Osteocyte (in vitro differentiated cells): ENCODE results near the gene SYCE1. TPM values are rescaled to one million over a fixed set of nuclear protein-coding genes. Genes with fewer than 3 reads are reported as not detected.

ENCODE experiments used
- DNase-seq: peaks from one replicate; pipeline ENCODE4 v3.0.0; 2021; ENCODE audit warnings: mixed read lengths; ENCODE audit not compliant: unreplicated experiment; ENCODE audit errors: extremely low spot score
- H3K27ac Mint-ChIP-seq: one replicate; pipeline ENCODE4 v1.8.0; 2021; ENCODE audit warnings: mild to moderate bottlenecking, mixed read lengths; ENCODE audit not compliant: unreplicated experiment
- H3K27me3 Mint-ChIP-seq: one replicate; pipeline ENCODE4 v1.8.0; 2021; ENCODE audit warnings: mixed read lengths; ENCODE audit not compliant: unreplicated experiment
- H3K36me3 Mint-ChIP-seq: one replicate; pipeline ENCODE4 v1.8.0; 2021; ENCODE audit warnings: mixed read lengths; ENCODE audit not compliant: unreplicated experiment
- H3K4me1 Mint-ChIP-seq: one replicate; pipeline ENCODE4 v1.8.0; 2021; ENCODE audit warnings: mixed read lengths; ENCODE audit not compliant: unreplicated experiment
- H3K4me3 Mint-ChIP-seq: one replicate; pipeline ENCODE4 v1.8.0; 2021; ENCODE audit warnings: mild to moderate bottlenecking, moderate library complexity, mixed read lengths; ENCODE audit not compliant: unreplicated experiment
- H3K9me3 Mint-ChIP-seq: one replicate; pipeline ENCODE4 v1.8.0; 2021; ENCODE audit warnings: mixed read lengths; ENCODE audit not compliant: unreplicated experiment
- long read RNA-seq: library from polyadenylated mRNA; unstranded; transcript quantifications from one replicate; pipeline ENCODE4 v2.0.0, GENCODE V29; 2021
- total RNA-seq: library from RNA; stranded (reverse); gene quantifications from 2 replicates; pipeline ENCODE4 v1.2.1, GENCODE V29; 2021
- TF ChIP-seq, protein P1 (sequence below): fragments of 200-600 bp; sonication (generic); IDR thresholded peaks from 2 replicates; pipeline ENCODE4 v1.5.0; 2021; ENCODE audit warnings: antibody characterized with exemption, mild to moderate bottlenecking, moderate library complexity

SYCE1 gene, protein sequence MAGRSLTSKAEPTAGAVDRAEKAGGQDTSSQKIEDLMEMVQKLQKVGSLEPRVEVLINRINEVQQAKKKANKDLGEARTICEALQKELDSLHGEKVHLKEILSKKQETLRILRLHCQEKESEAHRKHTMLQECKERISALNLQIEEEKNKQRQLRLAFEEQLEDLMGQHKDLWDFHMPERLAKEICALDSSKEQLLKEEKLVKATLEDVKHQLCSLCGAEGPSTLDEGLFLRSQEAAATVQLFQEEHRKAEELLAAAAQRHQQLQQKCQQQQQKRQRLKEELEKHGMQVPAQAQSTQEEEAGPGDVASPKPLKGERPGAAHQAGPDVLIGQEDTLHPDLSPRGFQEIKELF
- total RNA-seq, result not detected in 2 replicates
- long read RNA-seq, result 0 reads

DNA sequence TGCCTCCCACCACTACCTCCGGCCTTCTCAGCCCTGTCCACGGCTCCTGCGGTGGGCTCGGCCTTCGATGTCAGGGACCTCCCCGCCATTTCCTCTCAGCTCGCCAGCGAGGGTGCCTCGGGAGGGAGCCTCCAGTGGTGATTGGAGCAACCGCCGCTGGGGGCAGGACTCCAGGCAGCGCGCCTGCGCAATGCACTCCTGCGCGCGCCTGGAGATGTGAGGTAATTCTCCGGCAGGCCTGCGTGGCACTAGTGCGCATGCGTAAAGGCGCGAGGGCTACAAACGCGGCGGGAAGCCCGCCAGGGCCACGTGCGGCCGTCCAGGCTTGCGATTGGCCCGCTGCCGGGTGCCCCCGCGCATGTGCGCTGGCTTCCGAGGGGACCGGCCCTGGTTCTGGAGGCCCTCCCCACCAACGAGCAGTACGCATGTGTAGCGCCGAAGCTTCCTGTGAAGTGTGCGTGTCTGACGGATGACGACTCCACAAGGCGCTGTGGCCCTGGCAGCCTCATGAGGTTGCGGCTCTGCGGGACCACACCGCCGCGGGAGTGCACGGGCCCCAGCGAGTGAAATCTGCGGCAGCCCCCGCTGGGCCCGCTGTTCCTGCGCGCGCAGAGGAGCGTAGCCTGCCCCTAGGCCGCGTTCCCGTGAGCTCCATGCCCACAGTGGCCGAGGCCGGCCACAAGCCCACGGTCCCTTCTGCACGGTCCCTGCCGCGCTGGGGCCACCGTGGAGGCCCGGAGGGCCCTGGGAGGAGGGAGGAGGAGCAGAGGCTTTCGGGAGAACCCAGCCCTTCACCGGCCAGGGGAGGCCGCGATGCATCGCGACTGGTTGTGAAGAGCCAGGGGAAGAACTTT is at the start of gene SYCE1:
Gene SYCE1 (minus strand): TSS at position 143 of the 854 bp plus-strand sequence. CDS start 54 bp downstream, at position 89.
- TF ChIP-seq, protein P1, sequence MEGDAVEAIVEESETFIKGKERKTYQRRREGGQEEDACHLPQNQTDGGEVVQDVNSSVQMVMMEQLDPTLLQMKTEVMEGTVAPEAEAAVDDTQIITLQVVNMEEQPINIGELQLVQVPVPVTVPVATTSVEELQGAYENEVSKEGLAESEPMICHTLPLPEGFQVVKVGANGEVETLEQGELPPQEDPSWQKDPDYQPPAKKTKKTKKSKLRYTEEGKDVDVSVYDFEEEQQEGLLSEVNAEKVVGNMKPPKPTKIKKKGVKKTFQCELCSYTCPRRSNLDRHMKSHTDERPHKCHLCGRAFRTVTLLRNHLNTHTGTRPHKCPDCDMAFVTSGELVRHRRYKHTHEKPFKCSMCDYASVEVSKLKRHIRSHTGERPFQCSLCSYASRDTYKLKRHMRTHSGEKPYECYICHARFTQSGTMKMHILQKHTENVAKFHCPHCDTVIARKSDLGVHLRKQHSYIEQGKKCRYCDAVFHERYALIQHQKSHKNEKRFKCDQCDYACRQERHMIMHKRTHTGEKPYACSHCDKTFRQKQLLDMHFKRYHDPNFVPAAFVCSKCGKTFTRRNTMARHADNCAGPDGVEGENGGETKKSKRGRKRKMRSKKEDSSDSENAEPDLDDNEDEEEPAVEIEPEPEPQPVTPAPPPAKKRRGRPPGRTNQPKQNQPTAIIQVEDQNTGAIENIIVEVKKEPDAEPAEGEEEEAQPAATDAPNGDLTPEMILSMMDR, result no peak
- Mint-ChIP-seq H3K4me3 (no peak within 1 kb of the TSS), H3K4me1 (no peaks in the 10 kb centered on the region), H3K9me3 (no peaks in the 10 kb centered on the region), H3K36me3 (no peaks in the 10 kb centered on the region), H3K27ac (no peak within 1 kb of the TSS), H3K27me3 (no peaks in the 10 kb centered on the region)
- no peak for DNase-seq

DNA sequence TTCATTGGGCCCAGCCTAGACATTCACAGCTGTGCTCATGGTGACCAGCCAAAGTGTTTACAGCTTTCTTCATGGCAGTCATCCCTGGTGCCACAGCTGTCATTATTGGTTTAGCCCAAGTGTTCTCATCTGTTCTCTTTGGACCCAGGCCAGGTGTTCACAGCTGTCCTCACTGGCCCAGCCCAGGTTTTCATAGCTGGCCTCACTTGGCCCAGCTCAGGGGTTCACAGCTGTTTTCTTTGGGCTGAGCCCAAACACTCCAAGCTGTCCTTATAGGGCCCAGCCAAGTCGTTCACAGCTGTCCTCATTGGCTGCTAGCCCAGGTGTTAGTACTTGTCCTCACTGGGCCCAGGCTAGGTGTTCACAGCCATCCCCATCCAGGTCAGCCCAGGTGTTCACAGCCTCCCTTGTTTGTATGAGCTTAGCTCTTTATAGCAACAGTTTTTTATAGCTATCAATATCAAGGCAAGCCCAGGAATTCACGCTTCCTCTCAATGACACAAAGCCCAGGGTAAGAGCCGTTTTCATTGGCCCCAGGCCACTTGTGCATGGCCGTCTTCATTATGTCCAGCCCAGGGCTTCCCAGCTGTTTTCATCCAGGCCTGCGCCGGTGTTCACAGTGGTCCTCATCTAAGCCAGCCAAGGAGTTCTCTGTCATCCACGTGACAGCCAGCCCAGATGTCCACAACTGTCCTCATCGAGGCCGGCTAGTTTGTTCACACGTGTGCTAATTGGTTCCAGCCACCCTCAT is 49.6 kb upstream of the SYCE1 start:
- no peaks in the 10 kb centered on the region for H3K4me1 Mint-ChIP-seq
- no peaks in the 10 kb centered on the region for H3K36me3 Mint-ChIP-seq
- H3K4me3 Mint-ChIP-seq, result no peak overlapping the region
- H3K27me3 Mint-ChIP-seq, result peaks cover 2% of the 10 kb centered on the region
- TF ChIP-seq, protein P1, result no peak
- no peak overlapping the region for H3K27ac Mint-ChIP-seq
- H3K9me3 Mint-ChIP-seq, result peaks cover 19% of the 10 kb centered on the region
- no peak for DNase-seq

DNA sequence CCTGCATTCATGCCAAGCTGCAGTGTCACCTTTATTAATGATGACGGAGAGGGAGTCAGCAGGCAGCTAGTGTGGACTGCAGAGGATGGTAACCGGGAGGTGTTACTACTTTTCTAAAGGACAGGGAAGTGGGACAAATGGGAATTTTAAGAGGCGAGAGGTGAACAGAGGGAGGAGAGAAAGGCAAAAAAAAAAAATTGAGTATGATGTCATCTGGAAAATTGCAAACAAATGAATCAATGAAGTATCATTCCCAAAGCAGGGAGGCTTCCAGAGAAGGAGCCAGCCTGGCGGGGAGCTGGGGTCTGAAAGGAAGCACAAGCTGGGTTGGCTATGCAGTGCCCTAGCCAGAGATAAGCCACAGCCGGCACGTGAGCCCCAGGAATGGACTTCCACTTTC is 48.3 kb upstream of the SYCE1 start:
- peaks cover 19% of the 10 kb centered on the region for H3K9me3 Mint-ChIP-seq
- no peak for DNase-seq
- H3K36me3 Mint-ChIP-seq, result no peaks in the 10 kb centered on the region
- H3K4me1 Mint-ChIP-seq, result no peaks in the 10 kb centered on the region
- H3K4me3 Mint-ChIP-seq, result no peak overlapping the region
- TF ChIP-seq, protein P1, result no peak
- no peak overlapping the region for H3K27ac Mint-ChIP-seq
- H3K27me3 Mint-ChIP-seq, result peaks cover 2% of the 10 kb centered on the region

DNA sequence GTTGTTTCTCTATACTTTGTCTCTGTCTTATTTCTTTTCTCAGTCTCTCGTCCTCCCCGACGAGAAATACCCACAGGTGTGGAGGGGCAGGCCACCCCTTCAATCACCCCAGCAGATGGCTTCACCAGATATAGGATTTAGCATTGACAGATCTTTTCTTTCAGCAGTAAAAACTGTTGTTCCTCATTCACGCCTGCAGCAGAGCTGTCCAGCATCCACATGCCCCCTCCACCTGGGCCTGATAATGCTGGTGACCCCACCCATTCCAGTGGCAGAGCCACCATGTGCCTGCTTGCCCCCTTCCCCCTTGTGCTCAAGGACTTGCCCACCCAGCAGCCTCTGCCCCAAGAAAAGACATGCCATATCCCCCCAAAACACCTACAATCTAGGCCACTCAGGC is 45.7 kb upstream of the SYCE1 start:
- H3K27ac Mint-ChIP-seq, result no peak overlapping the region
- no peaks in the 10 kb centered on the region for H3K36me3 Mint-ChIP-seq
- H3K27me3 Mint-ChIP-seq, result peaks cover 13% of the 10 kb centered on the region
- H3K4me3 Mint-ChIP-seq, result no peak overlapping the region
- H3K4me1 Mint-ChIP-seq, result no peaks in the 10 kb centered on the region
- no peak for DNase-seq
- TF ChIP-seq, protein P1, result no peak
- H3K9me3 Mint-ChIP-seq, result peaks cover 22% of the 10 kb centered on the region
